ENCODE data around the gene CFAP157.

The CFAP157 gene

DNA sequence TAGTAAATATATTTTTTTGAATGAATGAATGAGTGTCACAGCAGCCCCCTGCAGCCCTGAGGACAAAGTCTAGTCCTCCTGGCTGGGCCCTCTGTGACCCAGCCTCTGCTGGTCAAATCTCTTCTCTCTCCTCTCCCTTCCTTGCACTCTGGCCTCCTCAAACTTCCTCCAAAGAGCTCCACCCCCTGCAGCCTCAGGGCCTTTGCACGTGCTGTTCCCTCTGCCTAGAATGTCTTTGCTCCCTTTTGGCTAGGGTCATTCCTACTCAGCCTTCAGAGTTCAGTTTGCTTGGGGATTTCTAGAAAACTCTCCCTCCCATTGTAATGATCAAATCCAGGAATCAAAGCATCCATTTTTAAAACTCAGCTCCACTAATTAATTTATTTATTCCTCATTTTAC lies 58.6 kb downstream of the CFAP157 start:
- no peak for DNase-seq
